ENCODE measurements around the gene GPR119. TPM values are rescaled to one million over a fixed set of nuclear protein-coding genes. Genes with fewer than 3 reads are reported as not detected.

The GPR119 gene
- total RNA-seq, 1 donor from 2014 or later = 3.1 TPM

- peaks cover 13% of the 10 kb centered on the region for H3K9me3 Mint-ChIP-seq (ENCODE audit: low read depth)
- TF ChIP-seq CTCF (IDR thresholded peaks at IDR 0.05; ENCODE audit: unreplicated experiment) = no peak
Measured at GRCh38 chrX:130416785-130417184, 31.3 kb upstream of the GPR119 start.

GRCh38 chrX:130415201-130415600 is 29.7 kb upstream of the GPR119 start:
- Mint-ChIP-seq H3K27ac (no peak overlapping the region), H3K27me3 (no peaks in the 10 kb centered on the region), H3K36me3 (ENCODE audit: insufficient read depth) (peaks cover 11% of the 10 kb centered on the region), H3K4me3 (ENCODE audit: low read depth) (no peak overlapping the region), H3K4me1 (ENCODE audit: low read depth) (peaks cover 3% of the 10 kb centered on the region), H3K9me3 (ENCODE audit: low read depth) (peaks cover 18% of the 10 kb centered on the region)
- DNase-seq (ENCODE audit: low spot score, unreplicated experiment) = no peak
- no peak for TF ChIP-seq CTCF (IDR thresholded peaks at IDR 0.05; ENCODE audit: unreplicated experiment)

More at GRCh38 chrX:130416785-130417184, 31.3 kb upstream of the GPR119 start:
- Mint-ChIP-seq H3K36me3 (ENCODE audit: insufficient read depth) (peaks cover 8% of the 10 kb centered on the region), H3K27ac (no peak overlapping the region), H3K27me3 (no peaks in the 10 kb centered on the region), H3K4me3 (ENCODE audit: low read depth) (no peak overlapping the region), H3K4me1 (ENCODE audit: low read depth) (peaks cover 3% of the 10 kb centered on the region)
- DNase-seq (ENCODE audit: low spot score, unreplicated experiment) = no peak

GRCh38 chrX:130414800-130415199 is 29.3 kb upstream of the GPR119 start:
- H3K4me3 Mint-ChIP-seq (ENCODE audit: low read depth) = no peak overlapping the region
- H3K4me1 Mint-ChIP-seq (ENCODE audit: low read depth) = peaks cover 2% of the 10 kb centered on the region
- peaks cover 14% of the 10 kb centered on the region for H3K36me3 Mint-ChIP-seq (ENCODE audit: insufficient read depth)
- no peak for TF ChIP-seq CTCF (IDR thresholded peaks at IDR 0.05; ENCODE audit: unreplicated experiment)
- H3K27me3 Mint-ChIP-seq = no peaks in the 10 kb centered on the region
- H3K27ac Mint-ChIP-seq = no peak overlapping the region
- no peak for DNase-seq (ENCODE audit: low spot score, unreplicated experiment)
- peaks cover 17% of the 10 kb centered on the region for H3K9me3 Mint-ChIP-seq (ENCODE audit: low read depth)

- Mint-ChIP-seq H3K36me3 (ENCODE audit: insufficient read depth) (peaks cover 14% of the 10 kb centered on the region), H3K27me3 (no peaks in the 10 kb centered on the region), H3K27ac (no peak overlapping the region), H3K4me3 (ENCODE audit: low read depth) (no peak overlapping the region), H3K4me1 (ENCODE audit: low read depth) (no peaks in the 10 kb centered on the region), H3K9me3 (ENCODE audit: low read depth) (peaks cover 18% of the 10 kb centered on the region)
- no peak for DNase-seq (ENCODE audit: low spot score, unreplicated experiment)
- no peak for TF ChIP-seq CTCF (IDR thresholded peaks at IDR 0.05; ENCODE audit: unreplicated experiment)
Measured at GRCh38 chrX:130413415-130413814, 27.9 kb upstream of the GPR119 start.

- H3K4me3 Mint-ChIP-seq (ENCODE audit: low read depth) = peak overlapping the region; percentile 90
- H3K27me3 Mint-ChIP-seq = peaks cover 20% of the 10 kb centered on the region
- H3K4me1 Mint-ChIP-seq (ENCODE audit: low read depth) = peaks cover 3% of the 10 kb centered on the region
- peak overlapping the region; percentile 47 for H3K27ac Mint-ChIP-seq
- H3K9me3 Mint-ChIP-seq (ENCODE audit: low read depth) = peaks cover 9% of the 10 kb centered on the region
- no peak for TF ChIP-seq CTCF (IDR thresholded peaks at IDR 0.05; ENCODE audit: unreplicated experiment)
- no peaks in the 10 kb centered on the region for H3K36me3 Mint-ChIP-seq (ENCODE audit: insufficient read depth)
- DNase-seq (ENCODE audit: low spot score, unreplicated experiment) = no peak
Measured at GRCh38 chrX:130402208-130402684, 16.8 kb upstream of the GPR119 start.

All from progenitor cell of endocrine pancreas (in vitro differentiated cells).